GM12891 (cell line): Measurements from ENCODE around the gene CEACAM1.

Experiments
- POLR2A ChIP-seq: IDR thresholded peaks from 2 replicates; pipeline ENCODE4 v1.6.1; 2011; ENCODE audit warnings: low read depth, low read length, control low read depth
- POLR2AphosphoS5 ChIP-seq: IDR thresholded peaks from 2 replicates; pipeline ENCODE4 v1.6.1; 2011; ENCODE audit warnings: low read depth, low read length, control low read depth
- SPI1 ChIP-seq: IDR thresholded peaks from 2 replicates; pipeline ENCODE4 v1.6.1; 2011; ENCODE audit warnings: low read depth, low read length, control low read depth
- TAF1 ChIP-seq: IDR thresholded peaks from 2 replicates; pipeline ENCODE4 v1.6.1; 2011; ENCODE audit warnings: low read depth, low read length, control low read depth

DNA sequence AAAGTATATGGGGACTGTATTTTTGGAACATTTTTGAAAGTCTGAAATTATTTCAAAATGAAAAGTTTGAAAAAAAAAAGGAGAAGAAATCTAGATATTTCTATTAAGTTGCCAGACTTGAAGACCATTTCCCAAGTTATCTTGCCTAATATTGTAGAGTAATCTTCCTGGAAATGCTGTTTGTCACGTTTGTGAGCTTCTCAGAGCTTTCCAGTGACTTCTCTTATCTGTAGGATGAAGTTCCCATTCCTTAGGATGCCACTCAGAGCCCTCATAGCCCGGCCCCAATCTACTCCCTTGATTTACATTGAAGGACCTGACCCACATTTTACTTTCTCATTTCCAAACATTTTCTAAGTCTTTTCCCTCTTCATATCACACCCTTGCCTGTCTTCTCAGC is 42.8 kb upstream of the CEACAM1 start:
- TF ChIP-seq POLR2AphosphoS5 (no peak), POLR2A (no peak), TAF1 (no peak), SPI1 (no peak)
